ENCODE results near the gene TREH. TPM values are rescaled to one million over a fixed set of nuclear protein-coding genes. Genes with fewer than 3 reads are reported as not detected.

TREH gene
- total RNA-seq, 1 experiment from 2014 or later, result 0.21 TPM

DNA sequence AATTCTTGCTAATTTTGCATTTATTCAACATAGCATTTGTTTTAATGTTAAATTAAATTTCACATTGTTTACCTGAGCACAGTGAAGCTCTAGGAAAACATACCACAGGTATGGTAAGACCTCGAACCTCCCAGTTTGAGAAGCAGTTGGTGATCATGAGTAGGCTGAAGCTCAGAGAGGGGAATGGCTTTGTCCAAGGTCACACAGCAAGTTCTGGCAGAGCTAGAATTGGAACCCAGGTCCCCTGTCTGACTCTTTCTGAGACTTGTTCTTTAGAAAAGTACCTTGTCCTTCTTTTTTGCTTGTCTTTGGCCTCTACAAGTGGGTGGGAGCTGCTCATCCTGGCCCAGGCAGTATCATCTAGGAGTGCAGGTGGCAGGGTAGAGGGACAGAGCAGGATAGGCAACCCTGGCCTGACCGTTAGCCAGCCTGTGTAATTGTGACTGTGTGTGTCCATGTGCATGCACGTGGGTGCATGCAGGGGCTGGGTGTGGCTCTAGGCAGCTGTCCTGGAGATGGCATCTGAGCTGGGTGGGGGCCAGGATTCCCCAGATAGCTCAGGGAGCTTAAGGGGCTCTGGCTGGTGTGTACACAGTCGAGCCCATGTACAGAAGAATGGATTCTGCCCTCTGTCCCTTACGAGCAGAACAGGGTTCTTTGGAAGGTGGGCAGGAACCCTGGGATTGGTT is 50.4 kb downstream of the TREH start:
- no TSS peak for BruUV-seq (replicated peaks)
- Mint-ChIP-seq H3K9me3 (ENCODE audit: low read depth, unreplicated experiment) (no peaks in the 10 kb centered on the region), H3K4me1 (ENCODE audit: low read depth, unreplicated experiment) (peaks cover under 1% of the 10 kb centered on the region), H3K27me3 (ENCODE audit: unreplicated experiment) (no peaks in the 10 kb centered on the region), H3K27ac (ENCODE audit: unreplicated experiment) (no peak overlapping the region), H3K4me3 (ENCODE audit: low read depth, unreplicated experiment) (no peak overlapping the region), H3K36me3 (ENCODE audit: insufficient read depth, unreplicated experiment) (peaks cover 22% of the 10 kb centered on the region)
- DNase-seq, result no peak
- intact Hi-C loops (cut with micrococcal nuclease; ENCODE audit: unreplicated experiment), result no loop called here
- TF ChIP-seq, protein P1, sequence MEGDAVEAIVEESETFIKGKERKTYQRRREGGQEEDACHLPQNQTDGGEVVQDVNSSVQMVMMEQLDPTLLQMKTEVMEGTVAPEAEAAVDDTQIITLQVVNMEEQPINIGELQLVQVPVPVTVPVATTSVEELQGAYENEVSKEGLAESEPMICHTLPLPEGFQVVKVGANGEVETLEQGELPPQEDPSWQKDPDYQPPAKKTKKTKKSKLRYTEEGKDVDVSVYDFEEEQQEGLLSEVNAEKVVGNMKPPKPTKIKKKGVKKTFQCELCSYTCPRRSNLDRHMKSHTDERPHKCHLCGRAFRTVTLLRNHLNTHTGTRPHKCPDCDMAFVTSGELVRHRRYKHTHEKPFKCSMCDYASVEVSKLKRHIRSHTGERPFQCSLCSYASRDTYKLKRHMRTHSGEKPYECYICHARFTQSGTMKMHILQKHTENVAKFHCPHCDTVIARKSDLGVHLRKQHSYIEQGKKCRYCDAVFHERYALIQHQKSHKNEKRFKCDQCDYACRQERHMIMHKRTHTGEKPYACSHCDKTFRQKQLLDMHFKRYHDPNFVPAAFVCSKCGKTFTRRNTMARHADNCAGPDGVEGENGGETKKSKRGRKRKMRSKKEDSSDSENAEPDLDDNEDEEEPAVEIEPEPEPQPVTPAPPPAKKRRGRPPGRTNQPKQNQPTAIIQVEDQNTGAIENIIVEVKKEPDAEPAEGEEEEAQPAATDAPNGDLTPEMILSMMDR (IDR thresholded peaks at IDR 0.05; ENCODE audit: unreplicated experiment), result no peak
- CTCF ChIA-PET, result no interaction called here

DNA sequence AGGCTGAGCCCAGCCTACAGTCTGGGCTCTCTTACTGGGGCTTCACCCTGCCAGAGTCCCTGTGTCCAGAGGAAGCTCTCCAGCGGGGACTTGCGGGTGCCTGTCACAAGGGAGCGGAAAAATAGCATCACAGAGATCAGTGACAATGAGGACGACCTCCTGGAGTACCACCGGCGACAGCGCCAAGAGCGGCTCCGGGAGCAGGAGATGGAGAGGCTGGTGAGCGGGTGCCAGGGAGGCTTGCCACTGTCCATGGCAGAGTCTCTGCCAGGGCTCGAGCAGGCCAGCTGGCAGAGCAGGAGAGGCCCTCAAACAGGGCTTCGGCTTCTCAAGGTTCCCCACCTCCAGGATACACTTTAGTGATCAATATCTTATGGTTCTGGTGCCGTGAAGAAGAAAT is 51.0 kb downstream of the TREH start:
- BruUV-seq (replicated peaks), result no TSS peak
- DNase-seq, result no peak
- intact Hi-C loops (cut with micrococcal nuclease; ENCODE audit: unreplicated experiment), result no loop called here
- TF ChIP-seq, protein P1 (IDR thresholded peaks at IDR 0.05; ENCODE audit: unreplicated experiment), result no peak
- Mint-ChIP-seq H3K4me1 (ENCODE audit: low read depth, unreplicated experiment) (peaks cover 6% of the 10 kb centered on the region), H3K9me3 (ENCODE audit: low read depth, unreplicated experiment) (no peaks in the 10 kb centered on the region), H3K27me3 (ENCODE audit: unreplicated experiment) (no peaks in the 10 kb centered on the region), H3K4me3 (ENCODE audit: low read depth, unreplicated experiment) (no peak overlapping the region), H3K27ac (ENCODE audit: unreplicated experiment) (no peak overlapping the region), H3K36me3 (ENCODE audit: insufficient read depth, unreplicated experiment) (peaks cover 26% of the 10 kb centered on the region)
- CTCF ChIA-PET, result no interaction called here

DNA sequence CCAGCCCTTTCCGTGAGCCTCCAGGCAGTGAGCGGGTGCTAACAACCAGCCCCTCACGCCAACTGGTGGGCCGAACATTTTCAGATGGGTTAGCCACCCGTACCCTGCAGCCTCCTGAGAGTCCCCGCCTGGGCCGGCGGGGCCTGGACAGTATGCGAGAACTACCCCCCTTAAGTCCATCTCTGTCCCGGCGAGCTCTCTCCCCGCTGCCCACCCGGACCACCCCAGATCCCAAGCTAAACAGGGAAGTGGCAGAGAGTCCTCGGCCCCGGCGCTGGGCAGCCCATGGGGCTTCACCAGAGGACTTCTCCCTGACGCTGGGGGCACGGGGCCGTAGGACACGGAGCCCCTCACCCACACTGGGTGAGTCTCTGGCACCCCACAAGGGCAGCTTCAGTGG is 51.4 kb downstream of the TREH start:
- CTCF ChIA-PET, result no interaction called here
- Mint-ChIP-seq H3K27me3 (ENCODE audit: unreplicated experiment) (no peaks in the 10 kb centered on the region), H3K4me1 (ENCODE audit: low read depth, unreplicated experiment) (peaks cover 10% of the 10 kb centered on the region), H3K4me3 (ENCODE audit: low read depth, unreplicated experiment) (no peak overlapping the region), H3K27ac (ENCODE audit: unreplicated experiment) (no peak overlapping the region), H3K9me3 (ENCODE audit: low read depth, unreplicated experiment) (no peaks in the 10 kb centered on the region), H3K36me3 (ENCODE audit: insufficient read depth, unreplicated experiment) (peaks cover 28% of the 10 kb centered on the region)
- no TSS peak for BruUV-seq (replicated peaks)
- intact Hi-C loops (cut with micrococcal nuclease; ENCODE audit: unreplicated experiment), result no loop called here
- no peak for DNase-seq
- TF ChIP-seq, protein P1 (IDR thresholded peaks at IDR 0.05; ENCODE audit: unreplicated experiment), result no peak

DNA sequence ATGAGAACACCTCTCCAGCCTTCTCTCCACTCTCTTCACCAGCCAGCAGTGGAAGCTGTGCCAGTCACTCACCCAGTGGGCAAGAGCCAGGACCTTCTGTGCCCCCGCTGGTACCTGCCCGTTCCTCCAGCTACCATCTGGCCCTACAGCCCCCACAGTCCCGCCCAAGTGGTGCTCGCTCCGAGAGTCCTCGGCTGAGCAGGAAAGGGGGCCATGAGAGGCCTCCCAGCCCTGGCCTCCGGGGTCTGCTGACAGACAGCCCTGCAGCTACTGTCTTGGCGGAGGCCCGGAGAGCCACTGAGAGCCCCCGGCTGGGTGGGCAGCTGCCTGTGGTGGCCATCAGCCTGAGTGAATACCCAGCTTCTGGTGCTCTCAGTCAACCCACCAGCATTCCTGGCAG is 51.9 kb downstream of the TREH start:
- DNase-seq, result no peak
- Mint-ChIP-seq H3K27me3 (ENCODE audit: unreplicated experiment) (no peaks in the 10 kb centered on the region), H3K9me3 (ENCODE audit: low read depth, unreplicated experiment) (no peaks in the 10 kb centered on the region), H3K36me3 (ENCODE audit: insufficient read depth, unreplicated experiment) (peaks cover 29% of the 10 kb centered on the region), H3K4me1 (ENCODE audit: low read depth, unreplicated experiment) (peaks cover 14% of the 10 kb centered on the region), H3K4me3 (ENCODE audit: low read depth, unreplicated experiment) (no peak overlapping the region), H3K27ac (ENCODE audit: unreplicated experiment) (no peak overlapping the region)
- TF ChIP-seq, protein P1 (IDR thresholded peaks at IDR 0.05; ENCODE audit: unreplicated experiment), result no peak
- intact Hi-C loops (cut with micrococcal nuclease; ENCODE audit: unreplicated experiment), result no loop called here
- no TSS peak for BruUV-seq (replicated peaks)
- CTCF ChIA-PET, result no interaction called here
